Lower leg skin (tissue), 3 donors: ENCODE measurements around the gene SDCCAG8.

Source experiments
- POLR2A ChIP-seq, 2 donors: fragments of 450-650 bp; IDR thresholded peaks; one replicate each; pipeline ENCODE4 v1.6.1; 2016 to 2017; ENCODE audit warnings: antibody characterized with exemption in 2 of 2, mild to moderate bottlenecking in 1 of 2, moderate library complexity in 1 of 2
- TF ChIP-seq, protein P1 (sequence below), 3 donors: fragments of 450-650 bp; IDR thresholded peaks; one replicate each; pipeline ENCODE4 v1.5.1; 2016; ENCODE audit warnings: antibody characterized with exemption in 3 of 3, mild to moderate bottlenecking in 3 of 3, moderate library complexity in 2 of 3

DNA sequence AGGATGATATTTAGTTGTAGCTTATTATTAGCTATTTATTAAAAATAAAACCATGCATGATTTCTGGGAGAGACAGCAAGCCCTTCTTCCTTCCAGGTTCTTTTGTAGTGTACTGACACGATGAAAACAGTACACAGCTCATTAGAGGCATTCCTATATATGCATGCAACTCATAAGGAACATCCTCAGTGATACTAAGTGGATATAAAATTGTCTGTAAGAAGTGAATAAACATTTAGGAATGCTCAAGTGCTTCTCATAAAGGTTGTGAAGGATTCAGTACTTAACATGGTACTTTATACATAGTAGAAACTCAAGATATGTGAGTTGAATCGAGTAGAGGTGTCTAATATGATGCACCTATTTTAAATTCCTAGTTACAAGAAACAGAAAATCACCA lies 287.7 kb downstream of the SDCCAG8 start:
- TF ChIP-seq, protein P1, sequence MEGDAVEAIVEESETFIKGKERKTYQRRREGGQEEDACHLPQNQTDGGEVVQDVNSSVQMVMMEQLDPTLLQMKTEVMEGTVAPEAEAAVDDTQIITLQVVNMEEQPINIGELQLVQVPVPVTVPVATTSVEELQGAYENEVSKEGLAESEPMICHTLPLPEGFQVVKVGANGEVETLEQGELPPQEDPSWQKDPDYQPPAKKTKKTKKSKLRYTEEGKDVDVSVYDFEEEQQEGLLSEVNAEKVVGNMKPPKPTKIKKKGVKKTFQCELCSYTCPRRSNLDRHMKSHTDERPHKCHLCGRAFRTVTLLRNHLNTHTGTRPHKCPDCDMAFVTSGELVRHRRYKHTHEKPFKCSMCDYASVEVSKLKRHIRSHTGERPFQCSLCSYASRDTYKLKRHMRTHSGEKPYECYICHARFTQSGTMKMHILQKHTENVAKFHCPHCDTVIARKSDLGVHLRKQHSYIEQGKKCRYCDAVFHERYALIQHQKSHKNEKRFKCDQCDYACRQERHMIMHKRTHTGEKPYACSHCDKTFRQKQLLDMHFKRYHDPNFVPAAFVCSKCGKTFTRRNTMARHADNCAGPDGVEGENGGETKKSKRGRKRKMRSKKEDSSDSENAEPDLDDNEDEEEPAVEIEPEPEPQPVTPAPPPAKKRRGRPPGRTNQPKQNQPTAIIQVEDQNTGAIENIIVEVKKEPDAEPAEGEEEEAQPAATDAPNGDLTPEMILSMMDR (IDR thresholded peaks at IDR 0.05) = no peak
- TF ChIP-seq POLR2A (IDR thresholded peaks at IDR 0.05) = no peak
